A549 treated with AZD9567 at 1 μM for 4 hours (cell line): ENCODE results near the gene LILRB3. TPM values are rescaled to one million over a fixed set of nuclear protein-coding genes. Genes with fewer than 3 reads are reported as not detected.

ENCODE experiments used
- total RNA-seq: library from RNA; stranded (reverse); fragments of 200-300 nt; extraction: Qiagen RNA extraction; gene quantifications from 5 replicates; pipeline ENCODE4 v1.2.3, GENCODE V29; 2022; ENCODE audit not compliant: insufficient read depth

LILRB3 gene
- total RNA-seq, result 0.04 to 0.33 TPM (median 0.10 TPM) in 4 of 5 replicates, not detected in the other

GRCh38 chr19:54222474-54223276, at the start of gene LILRB3:
TSS of gene LILRB3 (minus strand) at chr19:54223007. CDS start at chr19:54222976, 31 bp downstream.

GRCh38 chr19:54257116-54257480, 34.3 kb upstream of the LILRB3 start, which contains the start of gene LILRB5:
TSS of gene LILRB5 (minus strand) at chr19:54257273. CDS start at chr19:54257193, 80 bp downstream.

GRCh38 chr19:54242646-54243045, 19.8 kb upstream of the LILRB3 start, which contains the start of gene LILRA6:
TSS of gene LILRA6 (minus strand) at chr19:54242790.

GRCh38 chr19:54191011-54191810, 31.6 kb downstream of the LILRB3 start, which contains the start of gene TSEN34:
TSS of gene TSEN34 (plus strand) at chr19:54191308. CDS start at chr19:54191365, 57 bp downstream.

GRCh38 chr19:54189145-54189734, 33.6 kb downstream of the LILRB3 start, which contains the start of gene MBOAT7:
TSS of gene MBOAT7 (minus strand) at chr19:54189580. CDS start at chr19:54188508, 1,072 bp downstream.

GRCh38 chr19:54172471-54173358, 50.1 kb downstream of the LILRB3 start, which contains the start of gene TMC4:
TSS of gene TMC4 (minus strand) at chr19:54173160. CDS start at chr19:54173117, 43 bp downstream.

Other genes with a start within 250 kb of the LILRB3 start
- 4.2 to 11.4 TPM (median 10.2 TPM) in 5 replicates for gene CACNG6, start 231.4 kb downstream of the LILRB3 start, total RNA-seq
- gene VSTM1, start 159.1 kb downstream of the LILRB3 start, total RNA-seq, result 0.45 to 0.99 TPM (median 0.63 TPM) in 4 of 5 replicates, not detected in the other
- gene TARM1, start 141.6 kb downstream of the LILRB3 start, total RNA-seq, result not detected in 5 replicates
- 0.18 to 0.38 TPM (median 0.29 TPM) in 4 of 5 replicates, not detected in the other for gene OSCAR, start 122.2 kb downstream of the LILRB3 start, total RNA-seq
- 206 to 250 TPM (median 226 TPM) in 5 replicates for gene NDUFA3, start 120.2 kb downstream of the LILRB3 start, total RNA-seq
- gene TFPT, start 107.3 kb downstream of the LILRB3 start, total RNA-seq, result 20.0 to 21.2 TPM (median 20.3 TPM) in 5 replicates
- 108 to 123 TPM (median 114 TPM) in 5 replicates for gene PRPF31, start 107.3 kb downstream of the LILRB3 start, total RNA-seq
- 43.4 to 69.0 TPM (median 66.2 TPM) in 5 replicates for gene CNOT3, start 85.2 kb downstream of the LILRB3 start, total RNA-seq
- gene LENG1, start 63.3 kb downstream of the LILRB3 start, total RNA-seq, result 8.1 to 9.5 TPM (median 9.0 TPM) in 5 replicates
- 0.87 to 1.3 TPM (median 1.1 TPM) in 4 of 5 replicates, not detected in the other for gene TMC4, start 49.8 kb downstream of the LILRB3 start, total RNA-seq
- gene MBOAT7, start 33.4 kb downstream of the LILRB3 start, total RNA-seq, result 108 to 151 TPM (median 149 TPM) in 5 replicates
- gene TSEN34, start 31.7 kb downstream of the LILRB3 start, total RNA-seq, result 65.1 to 131 TPM (median 122 TPM) in 5 replicates
- gene RPS9, start 22.1 kb downstream of the LILRB3 start, total RNA-seq, result 2,144 to 2,323 TPM (median 2,292 TPM) in 5 replicates
- 0.03 to 0.06 TPM in 2 of 5 replicates, not detected in the others for gene LILRA6, start 19.8 kb upstream of the LILRB3 start, total RNA-seq
- 0.04 to 0.08 TPM (median 0.06 TPM) in 4 of 5 replicates, not detected in the other for gene LILRB5, start 34.3 kb upstream of the LILRB3 start, total RNA-seq
- gene LILRB2, start 58.1 kb upstream of the LILRB3 start, total RNA-seq, result 0.03 to 0.06 TPM (median 0.06 TPM) in 3 of 5 replicates, not detected in the others
- gene LILRA5, start 90.2 kb upstream of the LILRB3 start, total RNA-seq, result not detected in 5 replicates
- gene LILRA4, start 116.2 kb upstream of the LILRB3 start, total RNA-seq, result not detected in 5 replicates
- not detected in 5 replicates for gene LAIR1, start 141.9 kb upstream of the LILRB3 start, total RNA-seq
- 0.06 to 0.15 TPM (median 0.10 TPM) in 3 of 5 replicates, not detected in the others for gene TTYH1, start 192.5 kb upstream of the LILRB3 start, total RNA-seq
- gene LENG8, start 226.2 kb upstream of the LILRB3 start, total RNA-seq, result 62.1 to 172 TPM (median 137 TPM) in 5 replicates
- gene LENG9, start 240.8 kb upstream of the LILRB3 start, total RNA-seq, result 5.6 to 7.1 TPM (median 6.5 TPM) in 5 replicates